Hepatocyte (in vitro differentiated cells): ENCODE results near the gene SNX21.

Experiments
- CTCF ChIP-seq: fragments of 200-600 bp; sonication (generic); IDR thresholded peaks from 2 replicates; pipeline ENCODE4 v1.5.1; 2016; ENCODE audit warnings: antibody characterized with exemption, mild to moderate bottlenecking; ENCODE audit not compliant: poor library complexity
- EZH2 ChIP-seq: fragments of 200-600 bp; sonication (generic); IDR thresholded peaks from 2 replicates; pipeline ENCODE4 v1.6.1; 2016; ENCODE audit warnings: antibody characterized with exemption, mild to moderate bottlenecking, borderline replicate concordance
- EZH2phosphoT487 ChIP-seq: fragments of 200-600 bp; sonication (generic); IDR thresholded peaks from one replicate; pipeline ENCODE4 v1.6.1; 2018; ENCODE audit warnings: antibody characterized with exemption, mild to moderate bottlenecking, low read depth, moderate library complexity; ENCODE audit not compliant: unreplicated experiment, severe bottlenecking

- no peak for TF ChIP-seq CTCF
- no peak for TF ChIP-seq EZH2phosphoT487
- TF ChIP-seq EZH2, result no peak
Measured at GRCh38 chr20:45788351-45788750, 45.2 kb upstream of the SNX21 start.
